T-helper 2 cell treated with Interferon-gamma antibody and Interleukin-4, amounts not matched to agents 100 ng/mL and 5 ng/mL, for 36 hours (primary cell): ENCODE results near the gene ERC2. TPM values are rescaled to one million over a fixed set of nuclear protein-coding genes. Genes with fewer than 3 reads are reported as not detected.

ENCODE experiments used
- intact Hi-C: fragments of 100-400 bp; cut with micrococcal nuclease; formaldehyde crosslinking; loops from one replicate; pipeline ENCODE4 v1.15.1; 2023
- total RNA-seq: library from RNA; stranded (reverse); gene quantifications from 2 replicates; pipeline ENCODE4 v1.2.3, GENCODE V29; 2022

ERC2 gene
- total RNA-seq, 1 donor from 2014 or later = 0.20 TPM

GRCh38 chr3:56190771-56191305, 277.4 kb downstream of the ERC2 start:
- intact Hi-C loops = no loop called here

- intact Hi-C loops = no loop called here
These were observed 278.1 kb downstream of the ERC2 start for GRCh38 chr3:56190130-56190529.

- intact Hi-C loops = no loop called here
These were observed 278.7 kb downstream of the ERC2 start for GRCh38 chr3:56189536-56189935.

- intact Hi-C loops = no loop called here
These were observed 280.1 kb downstream of the ERC2 start for GRCh38 chr3:56188201-56188600.

- intact Hi-C loops = no loop called here
These were observed 281.2 kb downstream of the ERC2 start for GRCh38 chr3:56187051-56187450.

GRCh38 chr3:56185827-56186226, 282.4 kb downstream of the ERC2 start:
- intact Hi-C loops = no loop called here

GRCh38 chr3:56183529-56183928, 284.7 kb downstream of the ERC2 start:
- intact Hi-C loops = no loop called here

- intact Hi-C loops = no loop called here
These were observed 287.8 kb downstream of the ERC2 start for GRCh38 chr3:56180433-56180832.

- intact Hi-C loops = no loop called here
These were observed 294.7 kb downstream of the ERC2 start for GRCh38 chr3:56173601-56174000.

GRCh38 chr3:56164436-56164835, 303.8 kb downstream of the ERC2 start:
- intact Hi-C loops = no loop called here

- intact Hi-C loops = no loop called here
These were observed 310.4 kb downstream of the ERC2 start for GRCh38 chr3:56157693-56158362.

GRCh38 chr3:56154297-56154696, 314.0 kb downstream of the ERC2 start:
- intact Hi-C loops = no loop called here

GRCh38 chr3:56147354-56147753, 320.9 kb downstream of the ERC2 start:
- intact Hi-C loops = no loop called here

GRCh38 chr3:56145410-56145809, 322.9 kb downstream of the ERC2 start:
- intact Hi-C loops = no loop called here

GRCh38 chr3:56144805-56145204, 323.5 kb downstream of the ERC2 start:
- intact Hi-C loops = no loop called here

- intact Hi-C loops = no loop called here
These were observed 330.9 kb downstream of the ERC2 start for GRCh38 chr3:56137415-56137814.

- intact Hi-C loops = no loop called here
These were observed 331.8 kb downstream of the ERC2 start for GRCh38 chr3:56136514-56136913.

- intact Hi-C loops = no loop called here
These were observed 332.3 kb downstream of the ERC2 start for GRCh38 chr3:56135941-56136340.

- intact Hi-C loops = no loop called here
These were observed 334.8 kb downstream of the ERC2 start for GRCh38 chr3:56133423-56133822.

GRCh38 chr3:56132762-56133161, 335.5 kb downstream of the ERC2 start:
- intact Hi-C loops = no loop called here

- intact Hi-C loops = no loop called here
These were observed 336.2 kb downstream of the ERC2 start for GRCh38 chr3:56131974-56132590.

- intact Hi-C loops = no loop called here
These were observed 338.2 kb downstream of the ERC2 start for GRCh38 chr3:56130036-56130435.

- intact Hi-C loops = no loop called here
These were observed 341.6 kb downstream of the ERC2 start for GRCh38 chr3:56126632-56127031.
